Kidney epithelial cell (primary cell): Measurements from ENCODE around the gene SOX30. TPM values are rescaled to one million over a fixed set of nuclear protein-coding genes. Genes with fewer than 3 reads are reported as not detected.

Experiments used
- DNase-seq: peaks from one replicate; pipeline ENCODE4 v3.0.0-alpha.2; 2010; ENCODE audit warnings: low read depth
- H3K27me3 ChIP-seq: 2 replicates; pipeline ENCODE4 v1.6.0; 2011; ENCODE audit warnings: low read length; ENCODE audit not compliant: control insufficient read depth, insufficient read depth
- H3K36me3 ChIP-seq: 2 replicates; pipeline ENCODE4 v1.5.1; 2011; ENCODE audit warnings: low read length; ENCODE audit not compliant: control insufficient read depth, insufficient read depth
- H3K4me3 ChIP-seq: 2 replicates; pipeline ENCODE4 v1.5.1; 2011; ENCODE audit warnings: low read depth, mild to moderate bottlenecking, control low read depth, low read length
- CTCF ChIP-seq: IDR thresholded peaks from 2 replicates; pipeline ENCODE4 v1.5.1; 2011; ENCODE audit warnings: mild to moderate bottlenecking, moderate library complexity, low read length, control low read depth, inconsistent platforms; ENCODE audit not compliant: insufficient read depth, poor library complexity, severe bottlenecking
- total RNA-seq: library from RNA; depleted of rRNA; stranded (reverse); fragments of >200 nt; gene quantifications from 2 replicates; pipeline ENCODE4 v1.2.3, GENCODE V29; 2015

SOX30 gene
- total RNA-seq, 1 donor from 2014 or later: 0.08 TPM

- Histone ChIP-seq H3K27me3 (peaks cover 2% of the 10 kb centered on the region), H3K36me3 (no peaks in the 10 kb centered on the region), H3K4me3 (peak overlapping the region; percentile 79)
- DNase-seq: no peak
- TF ChIP-seq CTCF: no peak
These were observed 19.5 kb upstream of the SOX30 start for GRCh38 chr5:157671592-157672330.

GRCh38 chr5:157670662-157671591 is 18.7 kb upstream of the SOX30 start, which contains the start of gene C5orf52:
Gene C5orf52, plus strand, starts transcription at chr5:157671533. Its CDS starts 82 bp downstream, at chr5:157671615.
- Histone ChIP-seq H3K27me3 (peaks cover 2% of the 10 kb centered on the region), H3K36me3 (no peaks in the 10 kb centered on the region), H3K4me3 (peak within 1 kb of the TSS; percentile 79)
- no peak for TF ChIP-seq CTCF
- no peak for DNase-seq

GRCh38 chr5:157669701-157670097 is 17.5 kb upstream of the SOX30 start:
- Histone ChIP-seq H3K4me3 (no peak overlapping the region), H3K36me3 (no peaks in the 10 kb centered on the region), H3K27me3 (peaks cover 2% of the 10 kb centered on the region)
- TF ChIP-seq CTCF: no peak
- no peak for DNase-seq

- TF ChIP-seq CTCF: no peak
- no peak overlapping the region for H3K4me3 ChIP-seq
These were observed 16.1 kb upstream of the SOX30 start for GRCh38 chr5:157668356-157668755.

GRCh38 chr5:157665467-157666070 is 13.3 kb upstream of the SOX30 start:
- no peak overlapping the region for H3K4me3 ChIP-seq
- H3K36me3 ChIP-seq: no peaks in the 10 kb centered on the region
- H3K27me3 ChIP-seq: no peaks in the 10 kb centered on the region
- no peak for TF ChIP-seq CTCF
- peak; percentile 79 for DNase-seq

More at GRCh38 chr5:157668356-157668755, 16.1 kb upstream of the SOX30 start:
- no peak for DNase-seq
- Histone ChIP-seq H3K36me3 (no peaks in the 10 kb centered on the region), H3K27me3 (peaks cover 2% of the 10 kb centered on the region)
